ENCODE results near the gene KLHDC1.

Gene KLHDC1

DNA sequence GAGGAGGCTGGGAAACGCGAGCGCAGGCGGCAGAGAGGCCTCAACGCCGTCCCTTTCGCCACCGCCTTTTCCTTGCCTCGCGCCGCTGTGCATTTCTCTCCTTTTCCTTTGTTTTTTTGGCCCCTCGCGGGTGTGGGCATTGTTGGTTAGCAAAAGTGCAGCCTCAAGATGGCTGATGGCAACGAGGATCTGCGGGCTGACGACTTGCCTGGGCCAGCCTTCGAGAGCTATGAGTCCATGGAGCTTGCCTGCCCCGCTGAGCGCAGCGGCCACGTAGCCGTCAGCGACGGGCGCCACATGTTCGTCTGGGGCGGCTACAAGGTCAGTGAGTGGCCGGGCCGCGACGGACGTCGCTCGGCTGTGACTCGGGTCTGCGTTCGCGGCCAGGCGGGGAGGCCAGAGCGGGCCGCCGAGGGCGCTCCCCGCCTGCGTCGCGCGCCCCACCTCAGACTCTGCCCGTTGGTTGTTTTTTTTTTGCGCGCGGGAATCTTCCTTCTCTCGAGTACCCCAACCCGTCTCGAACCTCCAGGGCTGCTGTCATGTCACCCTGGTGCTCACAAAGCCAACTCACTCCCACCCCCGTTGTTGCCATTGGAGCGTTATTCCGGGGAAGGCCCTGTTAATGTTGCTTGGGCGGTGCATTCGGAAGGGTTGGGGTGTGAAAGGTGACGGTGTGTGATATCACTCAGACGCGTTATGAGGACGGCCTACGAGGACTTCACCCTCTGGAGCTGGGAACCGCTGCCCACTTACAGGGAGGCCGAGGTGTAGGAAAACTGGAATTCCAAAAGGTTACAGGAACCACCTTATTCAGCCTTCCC is 75.6 kb downstream of the KLHDC1 start:
- TF ChIP-seq, protein P1, sequence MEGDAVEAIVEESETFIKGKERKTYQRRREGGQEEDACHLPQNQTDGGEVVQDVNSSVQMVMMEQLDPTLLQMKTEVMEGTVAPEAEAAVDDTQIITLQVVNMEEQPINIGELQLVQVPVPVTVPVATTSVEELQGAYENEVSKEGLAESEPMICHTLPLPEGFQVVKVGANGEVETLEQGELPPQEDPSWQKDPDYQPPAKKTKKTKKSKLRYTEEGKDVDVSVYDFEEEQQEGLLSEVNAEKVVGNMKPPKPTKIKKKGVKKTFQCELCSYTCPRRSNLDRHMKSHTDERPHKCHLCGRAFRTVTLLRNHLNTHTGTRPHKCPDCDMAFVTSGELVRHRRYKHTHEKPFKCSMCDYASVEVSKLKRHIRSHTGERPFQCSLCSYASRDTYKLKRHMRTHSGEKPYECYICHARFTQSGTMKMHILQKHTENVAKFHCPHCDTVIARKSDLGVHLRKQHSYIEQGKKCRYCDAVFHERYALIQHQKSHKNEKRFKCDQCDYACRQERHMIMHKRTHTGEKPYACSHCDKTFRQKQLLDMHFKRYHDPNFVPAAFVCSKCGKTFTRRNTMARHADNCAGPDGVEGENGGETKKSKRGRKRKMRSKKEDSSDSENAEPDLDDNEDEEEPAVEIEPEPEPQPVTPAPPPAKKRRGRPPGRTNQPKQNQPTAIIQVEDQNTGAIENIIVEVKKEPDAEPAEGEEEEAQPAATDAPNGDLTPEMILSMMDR (IDR thresholded peaks at IDR 0.05; ENCODE audit: insufficient read depth, low read length, poor library complexity, severe bottlenecking), result no peak
- no peak for TF ChIP-seq EZH2phosphoT487 (conservative IDR thresholded peaks at IDR 0.05; ENCODE audit: low read length)
- H3K9ac ChIP-seq (ENCODE audit: low read length), result peak overlapping the region; percentile 93
- no peaks in the 10 kb centered on the region for H3K9me2 ChIP-seq (replicated peaks; ENCODE audit: insufficient read depth, low read length)
- H3K27ac ChIP-seq (ENCODE audit: low read depth, low read length), result peak overlapping the region; percentile 41
- H4K20me1 ChIP-seq (ENCODE audit: low read depth, low read length), result no peaks in the 10 kb centered on the region
- H3K27me3 ChIP-seq (ENCODE audit: low read length), result no peaks in the 10 kb centered on the region
- H3K4me2 ChIP-seq (ENCODE audit: low read depth, low read length, poor library complexity, severe bottlenecking), result peak overlapping the region; percentile 99
- peak overlapping the region; percentile 70 for H3K4me3 ChIP-seq (ENCODE audit: insufficient read depth, low read length, poor library complexity, severe bottlenecking)
- peak overlapping the region; percentile 88 for H2AFZ ChIP-seq (ENCODE audit: low read depth, low read length, severe bottlenecking)
- H3K79me2 ChIP-seq (ENCODE audit: insufficient read depth, low read length), result no peaks in the 10 kb centered on the region
- no peaks in the 10 kb centered on the region for H3K9me3 ChIP-seq (ENCODE audit: insufficient read depth, low read length)
- no peaks in the 10 kb centered on the region for H3K36me3 ChIP-seq (ENCODE audit: low read length)
- peaks cover 11% of the 10 kb centered on the region for H3F3A ChIP-seq (ENCODE audit: insufficient read depth)

DNA sequence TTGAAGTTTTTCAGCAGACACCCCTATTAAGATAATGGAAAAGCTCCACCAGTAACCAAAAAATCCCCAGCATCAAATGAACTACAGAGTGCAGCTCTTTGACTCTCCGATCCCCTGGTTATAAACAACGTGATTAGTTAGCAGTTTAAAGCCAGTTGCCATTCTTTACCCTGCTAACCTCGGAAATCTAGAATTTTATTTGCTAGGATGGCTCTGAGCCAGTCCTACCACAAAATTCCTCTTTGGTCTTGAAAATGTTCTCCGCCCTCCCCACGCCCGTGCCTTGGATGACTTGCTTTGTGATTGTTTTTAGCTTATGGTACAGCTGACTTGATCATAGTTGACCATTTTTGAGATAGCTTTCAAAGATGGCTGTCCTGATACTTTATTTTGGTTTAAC is 76.3 kb downstream of the KLHDC1 start:
- TF ChIP-seq EZH2phosphoT487 (conservative IDR thresholded peaks at IDR 0.05; ENCODE audit: low read length), result no peak
- TF ChIP-seq, protein P1 (IDR thresholded peaks at IDR 0.05; ENCODE audit: insufficient read depth, low read length, poor library complexity, severe bottlenecking), result no peak
- Histone ChIP-seq H3K27ac (ENCODE audit: low read depth, low read length) (no peak overlapping the region), H2AFZ (ENCODE audit: low read depth, low read length, severe bottlenecking) (peak overlapping the region; percentile 88)

DNA sequence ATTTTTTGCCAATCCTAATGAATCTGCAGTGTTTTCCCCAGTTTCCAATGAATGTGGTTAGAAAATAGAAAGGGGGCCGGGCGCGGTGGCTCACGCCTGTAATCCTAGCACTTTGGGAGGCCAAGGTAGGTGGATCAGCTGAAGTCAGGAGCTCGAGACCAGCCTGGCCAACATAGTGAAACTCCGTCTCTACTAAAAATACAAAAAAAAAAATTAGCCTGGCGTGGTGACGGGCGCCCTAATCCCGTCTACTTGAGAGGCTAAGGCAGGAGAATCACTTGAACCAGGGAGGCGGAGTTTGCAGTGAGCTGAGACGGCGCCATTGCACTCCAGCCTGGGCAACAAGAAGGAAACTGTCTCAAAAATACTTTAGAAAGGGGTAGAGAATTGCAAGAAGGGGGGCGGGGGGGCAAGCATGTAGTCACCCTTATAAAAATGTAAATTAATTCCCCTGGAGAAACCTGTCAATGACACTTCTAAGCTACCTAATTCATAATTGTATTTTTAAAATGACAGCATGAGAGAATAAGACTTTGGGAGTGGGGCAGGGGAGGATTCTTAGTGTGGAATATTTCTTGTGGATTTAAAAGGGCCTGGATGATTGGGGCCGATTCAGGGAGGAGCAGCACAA is 76.8 kb downstream of the KLHDC1 start:
- Histone ChIP-seq H3K9me2 (replicated peaks; ENCODE audit: insufficient read depth, low read length) (no peaks in the 10 kb centered on the region), H3K36me3 (ENCODE audit: low read length) (peaks cover 1% of the 10 kb centered on the region; the same call in 1 of the 2 replicates), H3K27me3 (ENCODE audit: low read length) (no peaks in the 10 kb centered on the region), H2AFZ (ENCODE audit: low read depth, low read length, severe bottlenecking) (no peak overlapping the region), H3K4me2 (ENCODE audit: low read depth, low read length, poor library complexity, severe bottlenecking) (peak overlapping the region; percentile 99), H4K20me1 (ENCODE audit: low read depth, low read length) (no peaks in the 10 kb centered on the region), H3K4me3 (ENCODE audit: insufficient read depth, low read length, poor library complexity, severe bottlenecking) (peak overlapping the region; percentile 70), H3K27ac (ENCODE audit: low read depth, low read length) (no peak overlapping the region), H3K79me2 (ENCODE audit: insufficient read depth, low read length) (no peaks in the 10 kb centered on the region), H3F3A (ENCODE audit: insufficient read depth) (peaks cover 14% of the 10 kb centered on the region), H3K9ac (ENCODE audit: low read length) (peak overlapping the region; percentile 93), H3K9me3 (ENCODE audit: insufficient read depth, low read length) (no peaks in the 10 kb centered on the region)
- TF ChIP-seq, protein P1 (IDR thresholded peaks at IDR 0.05; ENCODE audit: insufficient read depth, low read length, poor library complexity, severe bottlenecking), result no peak
- TF ChIP-seq EZH2phosphoT487 (conservative IDR thresholded peaks at IDR 0.05; ENCODE audit: low read length), result no peak

More for the DNA sequence above, 76.3 kb downstream of the KLHDC1 start:
- H3K4me3 ChIP-seq (ENCODE audit: insufficient read depth, low read length, poor library complexity, severe bottlenecking), result peak overlapping the region; percentile 70
- H3K27me3 ChIP-seq (ENCODE audit: low read length), result no peaks in the 10 kb centered on the region
- no peaks in the 10 kb centered on the region for H4K20me1 ChIP-seq (ENCODE audit: low read depth, low read length)
- H3F3A ChIP-seq (ENCODE audit: insufficient read depth), result peaks cover 11% of the 10 kb centered on the region
- H3K9me3 ChIP-seq (ENCODE audit: insufficient read depth, low read length), result no peaks in the 10 kb centered on the region
- H3K4me2 ChIP-seq (ENCODE audit: low read depth, low read length, poor library complexity, severe bottlenecking), result peak overlapping the region; percentile 99
- H3K9me2 ChIP-seq (replicated peaks; ENCODE audit: insufficient read depth, low read length), result no peaks in the 10 kb centered on the region
- peak overlapping the region; percentile 93 for H3K9ac ChIP-seq (ENCODE audit: low read length)
- H3K79me2 ChIP-seq (ENCODE audit: insufficient read depth, low read length), result no peaks in the 10 kb centered on the region
- no peaks in the 10 kb centered on the region for H3K36me3 ChIP-seq (ENCODE audit: low read length)
